Osteoblast (primary cell): ENCODE results near the gene MYCN. TPM values are rescaled to one million over a fixed set of nuclear protein-coding genes. Genes with fewer than 3 reads are reported as not detected.

Source experiments
- DNase-seq: peaks from one replicate; pipeline ENCODE4 v3.0.0; 2011; ENCODE audit warnings: low spot score, mixed read lengths; ENCODE audit not compliant: insufficient read length; ENCODE audit errors: missing footprints
- H2AFZ ChIP-seq: 2 replicates; pipeline ENCODE4 v1.6.0; 2011; ENCODE audit warnings: mild to moderate bottlenecking, low read length
- H3K27ac ChIP-seq: 2 replicates; pipeline ENCODE4 v1.5.1; 2011; ENCODE audit warnings: mild to moderate bottlenecking, low read depth, low read length, moderate library complexity
- H3K27me3 ChIP-seq: 2 replicates; pipeline ENCODE4 v1.6.0; 2012; ENCODE audit warnings: mild to moderate bottlenecking, control low read depth, inconsistent platforms, low read length, moderate library complexity; ENCODE audit not compliant: insufficient read depth
- H3K36me3 ChIP-seq: 2 replicates; pipeline ENCODE4 v1.5.1; 2011; ENCODE audit warnings: mild to moderate bottlenecking, low read length, control low read depth, moderate library complexity; ENCODE audit not compliant: insufficient read depth
- H3K4me1 ChIP-seq: 2 replicates; pipeline ENCODE4 v1.5.1; 2011; ENCODE audit warnings: mild to moderate bottlenecking, low read length, control low read depth, moderate library complexity; ENCODE audit not compliant: insufficient read depth
- H3K4me2 ChIP-seq: 2 replicates; pipeline ENCODE4 v1.6.0; 2011; ENCODE audit warnings: mild to moderate bottlenecking, low read length; ENCODE audit not compliant: insufficient read depth
- H3K4me3 ChIP-seq: fragments of 200-600 bp; sonication (generic); 3 replicates; pipeline ENCODE4 v1.5.1; 2012; ENCODE audit warnings: mild to moderate bottlenecking, low read length, inconsistent platforms; ENCODE audit not compliant: insufficient read depth
- H3K79me2 ChIP-seq: 2 replicates; pipeline ENCODE4 v1.6.0; 2012; ENCODE audit warnings: mild to moderate bottlenecking, low read length, control low read depth, inconsistent platforms; ENCODE audit not compliant: insufficient read depth
- H3K9me3 ChIP-seq: 2 replicates; pipeline ENCODE4 v1.5.1; 2011; ENCODE audit warnings: low read depth, low read length, control low read depth
- H4K20me1 ChIP-seq: 2 replicates; pipeline ENCODE4 v1.6.0; 2012; ENCODE audit warnings: mild to moderate bottlenecking, low read length, control low read depth; ENCODE audit not compliant: insufficient read depth
- CTCF ChIP-seq: IDR thresholded peaks from 2 replicates; pipeline ENCODE4 v1.5.1; 2011; ENCODE audit warnings: mild to moderate bottlenecking, low read depth, low read length, moderate library complexity; ENCODE audit errors: extremely low read depth
- total RNA-seq: library from RNA; depleted of rRNA; stranded (reverse); fragments of >200 nt; gene quantifications from 2 replicates; pipeline ENCODE4 v1.2.3, GENCODE V29; 2012

Gene MYCN
- total RNA-seq, 1 donor = not detected

- Histone ChIP-seq H3K27ac (no peak overlapping the region), H3K79me2 (no peaks in the 10 kb centered on the region), H3K4me1 (no peaks in the 10 kb centered on the region), H3K36me3 (no peaks in the 10 kb centered on the region), H3K27me3 (no peaks in the 10 kb centered on the region), H4K20me1 (no peaks in the 10 kb centered on the region), H3K4me3 (no peak overlapping the region), H3K9me3 (no peaks in the 10 kb centered on the region), H3K4me2 (no peak overlapping the region), H2AFZ (no peak overlapping the region)
- TF ChIP-seq CTCF = no peak
- no peak for DNase-seq
These were observed 34.4 kb downstream of the MYCN start for GRCh38 chr2:15974565-15975260.

GRCh38 chr2:15975261-15975600 is 34.9 kb downstream of the MYCN start:
- Histone ChIP-seq H3K27ac (no peak overlapping the region), H2AFZ (no peak overlapping the region), H3K36me3 (no peaks in the 10 kb centered on the region), H3K4me1 (no peaks in the 10 kb centered on the region), H3K27me3 (no peaks in the 10 kb centered on the region), H4K20me1 (no peaks in the 10 kb centered on the region), H3K4me2 (no peak overlapping the region), H3K79me2 (no peaks in the 10 kb centered on the region), H3K9me3 (no peaks in the 10 kb centered on the region), H3K4me3 (no peak overlapping the region)
- TF ChIP-seq CTCF = no peak
- no peak for DNase-seq

GRCh38 chr2:15975676-15976075 is 35.3 kb downstream of the MYCN start:
- Histone ChIP-seq H3K4me2 (no peak overlapping the region), H3K4me1 (no peaks in the 10 kb centered on the region), H3K36me3 (no peaks in the 10 kb centered on the region), H2AFZ (no peak overlapping the region), H4K20me1 (no peaks in the 10 kb centered on the region), H3K27ac (no peak overlapping the region), H3K79me2 (no peaks in the 10 kb centered on the region), H3K27me3 (no peaks in the 10 kb centered on the region), H3K9me3 (no peaks in the 10 kb centered on the region), H3K4me3 (no peak overlapping the region)
- no peak for DNase-seq
- no peak for TF ChIP-seq CTCF

- H3K79me2 ChIP-seq = no peaks in the 10 kb centered on the region
- no peak overlapping the region for H2AFZ ChIP-seq
- H3K36me3 ChIP-seq = no peaks in the 10 kb centered on the region
- H3K9me3 ChIP-seq = no peaks in the 10 kb centered on the region
- no peaks in the 10 kb centered on the region for H3K27me3 ChIP-seq
- no peak for TF ChIP-seq CTCF
- no peaks in the 10 kb centered on the region for H4K20me1 ChIP-seq
- no peak overlapping the region for H3K27ac ChIP-seq
- H3K4me2 ChIP-seq = no peak overlapping the region
- DNase-seq = no peak
- H3K4me1 ChIP-seq = no peaks in the 10 kb centered on the region
- no peak overlapping the region for H3K4me3 ChIP-seq
These were observed 36.0 kb downstream of the MYCN start for GRCh38 chr2:15976354-15976753.
